Erythroblast (primary cell): Measurements from ENCODE around the gene PDGFD.

Source experiments
- GATA1 ChIP-seq: IDR thresholded peaks from 2 replicates; pipeline ENCODE4 v1.6.1; 2011; ENCODE audit warnings: low read depth, mild to moderate bottlenecking, control low read depth, low read length, moderate library complexity
- POLR2A ChIP-seq: IDR thresholded peaks from 2 replicates; pipeline ENCODE4 v1.6.1; 2011; ENCODE audit warnings: mild to moderate bottlenecking, low read length

GRCh38 chr11:103920449-103920848 lies 243.5 kb downstream of the PDGFD start:
- TF ChIP-seq POLR2A (no peak), GATA1 (no peak)
